WTC11 (cell line): ENCODE measurements around the gene ASB15. TPM values are rescaled to one million over a fixed set of nuclear protein-coding genes. Genes with fewer than 3 reads are reported as not detected.
A peak's percentile ranks its signal among the peaks of the same experiment; 100 is the strongest.

Source experiments
- ATAC-seq: fragments of 200-7000 bp; cut with Tn5 transposase; 2 replicates; pipeline ENCODE4 v1.10.0; 2021; ENCODE audit warnings: mild to moderate bottlenecking, moderate library complexity
- CTCF ChIA-PET: fragments of 300-600 bp; sonication (Branson Sonifier 250); formaldehyde crosslinking; loops from one replicate; lab custom pipeline; 2021; ENCODE audit warnings: antibody characterized with exemption; lab: Charles Lee
- POLR2A ChIA-PET: fragments of 350-600 bp; sonication (Branson Sonifier 250); formaldehyde crosslinking; loops from one replicate; lab custom pipeline; 2021; ENCODE audit warnings: antibody characterized with exemption; lab: Charles Lee
- DNase-seq: peaks from one replicate; pipeline ENCODE4 v3.0.0; 2021; ENCODE audit warnings: low spot score
- H3K27ac Mint-ChIP-seq: 2 replicates; pipeline ENCODE4 v1.8.0; 2021; ENCODE audit warnings: mixed read lengths
- H3K27me3 Mint-ChIP-seq: 2 replicates; pipeline ENCODE4 v1.8.0; 2021; ENCODE audit warnings: low read depth, mild to moderate bottlenecking, moderate library complexity, mixed read lengths
- H3K36me3 Mint-ChIP-seq: 2 replicates; pipeline ENCODE4 v1.8.0; 2021; ENCODE audit warnings: mixed read lengths
- H3K4me1 Mint-ChIP-seq: 2 replicates; pipeline ENCODE4 v1.8.0; 2022; ENCODE audit warnings: mixed read lengths
- H3K4me3 Mint-ChIP-seq: 2 replicates; pipeline ENCODE4 v1.8.0; 2021; ENCODE audit warnings: mild to moderate bottlenecking, moderate library complexity, mixed read lengths
- H3K9me3 Mint-ChIP-seq: 2 replicates; pipeline ENCODE4 v1.8.0; 2021; ENCODE audit warnings: mixed read lengths
- AFF4 ChIP-seq: sonication (generic); formaldehyde crosslinking; IDR thresholded peaks from 2 replicates; pipeline ENCODE4 v1.8.1; 2023; ENCODE audit warnings: mild to moderate bottlenecking, missing genetic modification reagents, borderline replicate concordance
- GABPB1 ChIP-seq: sonication (generic); formaldehyde crosslinking; IDR thresholded peaks from 2 replicates; pipeline ENCODE4 v1.8.1; 2023; ENCODE audit warnings: mild to moderate bottlenecking, missing genetic modification reagents
- GTF2I ChIP-seq: fragments of 250-450 bp; sonication (Bioruptor Pico); conservative IDR thresholded peaks from 2 replicates; pipeline ENCODE4 v1.4.0; 2021; ENCODE audit warnings: mild to moderate bottlenecking
- IRF2 ChIP-seq: sonication (generic); formaldehyde crosslinking; IDR thresholded peaks from 2 replicates; pipeline ENCODE4 v1.8.0; 2022; ENCODE audit warnings: low read depth, missing genetic modification reagents, borderline replicate concordance
- KAT7 ChIP-seq: sonication (generic); formaldehyde crosslinking; IDR thresholded peaks from 2 replicates; pipeline ENCODE4 v1.8.1; 2023; ENCODE audit warnings: missing genetic modification reagents, mild to moderate bottlenecking, borderline replicate concordance
- NFATC4 ChIP-seq: fragments of 250-450 bp; sonication (Bioruptor Pico); IDR thresholded peaks from 2 replicates; pipeline ENCODE4 v1.9.0; 2021; ENCODE audit warnings: mild to moderate bottlenecking
- RELA ChIP-seq: sonication (generic); formaldehyde crosslinking; IDR thresholded peaks from 2 replicates; pipeline ENCODE4 v1.8.1; 2022; ENCODE audit warnings: missing genetic modification reagents, mild to moderate bottlenecking, borderline replicate concordance
- ZBTB21 ChIP-seq: sonication (generic); formaldehyde crosslinking; IDR thresholded peaks from 2 replicates; pipeline ENCODE4 v1.8.1; 2023; ENCODE audit warnings: mild to moderate bottlenecking, missing genetic modification reagents, borderline replicate concordance
- ZNF138 ChIP-seq: sonication (generic); formaldehyde crosslinking; conservative IDR thresholded peaks from 2 replicates; pipeline ENCODE4 v1.8.1; 2022; ENCODE audit warnings: mild to moderate bottlenecking, moderate library complexity, missing genetic modification reagents
- ZNF263 ChIP-seq: sonication (generic); formaldehyde crosslinking; IDR thresholded peaks from 2 replicates; pipeline ENCODE4 v1.8.1; 2022; ENCODE audit warnings: low read depth, mild to moderate bottlenecking, moderate library complexity, missing genetic modification reagents
- ZNF396 ChIP-seq: fragments of 250-450 bp; sonication (Bioruptor Pico); IDR thresholded peaks from 2 replicates; pipeline ENCODE4 v1.8.0; 2021; ENCODE audit warnings: mild to moderate bottlenecking, moderate library complexity, borderline replicate concordance
- total RNA-seq: library from RNA; stranded (reverse); gene quantifications from 3 replicates; pipeline ENCODE4 v1.2.3, GENCODE V29; 2021
- TF ChIP-seq, protein P1 (sequence below): sonication (generic); formaldehyde crosslinking; IDR thresholded peaks from 2 replicates; pipeline ENCODE4 v1.8.0; 2022; ENCODE audit warnings: mild to moderate bottlenecking, missing genetic modification reagents
- TF ChIP-seq, protein P2 (sequence below): sonication (generic); formaldehyde crosslinking; IDR thresholded peaks from 2 replicates; pipeline ENCODE4 v1.8.0; 2023; ENCODE audit warnings: missing genetic modification reagents
- TF ChIP-seq, protein P3 (sequence below): fragments of 250-450 bp; sonication (Bioruptor Pico); IDR thresholded peaks from 2 replicates; pipeline ENCODE4 v2.1.2; 2022; ENCODE audit warnings: mild to moderate bottlenecking, moderate library complexity
- TF ChIP-seq, protein P4 (sequence below): sonication (generic); formaldehyde crosslinking; conservative IDR thresholded peaks from 2 replicates; pipeline ENCODE4 v1.8.1; 2023; ENCODE audit warnings: mild to moderate bottlenecking, low read depth, missing genetic modification reagents, moderate library complexity

ASB15 gene
- total RNA-seq, 1 experiment from 2014 or later = not detected

DNA sequence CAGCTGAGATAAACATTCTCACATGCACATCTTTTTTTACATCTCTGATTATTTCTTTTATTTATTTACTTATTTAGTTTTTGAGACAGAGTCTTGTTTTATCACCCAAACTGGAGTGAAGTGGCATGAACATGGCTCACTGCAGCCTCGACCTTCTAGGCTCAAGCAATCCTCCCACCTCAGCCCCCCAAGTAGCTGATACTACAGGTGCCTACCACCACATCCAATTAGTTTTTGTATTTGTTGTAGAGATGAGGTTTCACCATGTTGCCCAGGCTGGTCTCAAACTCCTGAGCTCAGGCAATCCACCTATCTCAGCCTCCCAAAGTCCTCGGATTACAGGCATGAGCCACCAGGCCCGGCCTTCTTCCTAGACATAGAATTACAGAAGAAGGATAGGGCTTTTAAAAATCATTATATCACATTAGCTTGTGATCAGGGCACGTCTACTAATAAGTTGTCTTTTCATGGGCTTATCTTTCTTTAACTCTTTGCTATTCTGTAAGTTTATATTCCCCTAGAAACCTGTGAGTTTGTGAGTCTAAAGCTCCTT lies 5.9 kb downstream of the ASB15 start (continued):
- no peak for TF ChIP-seq IRF2

DNA sequence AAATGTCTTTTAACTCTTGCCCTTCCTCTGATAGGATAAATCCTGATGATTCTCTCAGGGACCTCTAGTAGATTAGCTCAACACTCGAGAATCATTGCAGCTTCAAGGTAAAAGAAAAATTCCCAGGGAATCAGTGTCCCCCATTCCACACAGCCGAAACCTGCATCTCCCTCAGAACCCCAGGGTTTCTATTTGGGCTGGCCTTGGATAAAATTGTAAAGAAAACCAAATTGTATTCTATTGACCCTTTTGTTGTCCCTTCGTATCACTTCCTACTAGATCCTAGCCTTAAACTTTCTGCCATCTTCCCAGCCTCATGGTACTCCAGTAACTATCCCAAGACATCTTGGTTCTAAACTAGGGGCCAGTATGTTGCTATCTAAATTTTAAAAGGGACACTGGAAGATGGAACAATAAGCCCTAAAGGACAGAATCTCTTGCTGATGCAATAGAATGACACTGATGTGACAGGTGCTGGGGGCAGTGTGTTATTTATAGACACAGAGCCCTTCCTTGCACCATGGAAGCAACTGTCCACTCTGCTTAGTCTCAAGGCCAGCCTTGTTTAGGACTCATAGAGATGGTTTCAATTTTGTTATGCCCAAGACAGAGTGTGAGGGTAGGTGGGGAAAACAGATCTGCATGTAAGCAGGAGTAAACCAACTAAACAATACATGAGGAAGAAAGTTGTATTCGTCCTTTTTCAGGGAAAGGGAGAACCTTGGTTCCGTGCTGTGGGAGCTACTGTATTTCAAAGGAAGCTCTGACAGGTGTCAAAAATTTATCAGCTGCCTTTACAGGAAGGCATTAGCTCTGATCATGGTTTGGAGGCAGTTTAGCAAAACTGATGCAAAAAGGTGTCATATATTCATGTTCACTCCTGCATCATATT lies 7.6 kb downstream of the ASB15 start:
- no peaks in the 10 kb centered on the region for H3K27me3 Mint-ChIP-seq
- no peak for ATAC-seq
- H3K27ac Mint-ChIP-seq = no peak overlapping the region
- ChIA-PET CTCF (interaction anchor here (0.7 to 2.9 kb wide), 2 partner anchors 16 to 555 kb away, joined by 3 to 11 read pairs; no protein-coding TSS in a partner anchor), POLR2A (no interaction called here)
- H3K4me1 Mint-ChIP-seq = no peaks in the 10 kb centered on the region
- H3K4me3 Mint-ChIP-seq = no peak overlapping the region
- no peaks in the 10 kb centered on the region for H3K36me3 Mint-ChIP-seq
- DNase-seq = no peak
- peaks cover 3% of the 10 kb centered on the region; the same call in 1 of the 2 replicates for H3K9me3 Mint-ChIP-seq
- peak; percentile 85 for TF ChIP-seq GABPB1 (CRISPR knock-in tag)
- TF ChIP-seq ZNF396 (CRISPR knock-in tag) = no peak
- TF ChIP-seq, all 79 proteins: peak for 1

DNA sequence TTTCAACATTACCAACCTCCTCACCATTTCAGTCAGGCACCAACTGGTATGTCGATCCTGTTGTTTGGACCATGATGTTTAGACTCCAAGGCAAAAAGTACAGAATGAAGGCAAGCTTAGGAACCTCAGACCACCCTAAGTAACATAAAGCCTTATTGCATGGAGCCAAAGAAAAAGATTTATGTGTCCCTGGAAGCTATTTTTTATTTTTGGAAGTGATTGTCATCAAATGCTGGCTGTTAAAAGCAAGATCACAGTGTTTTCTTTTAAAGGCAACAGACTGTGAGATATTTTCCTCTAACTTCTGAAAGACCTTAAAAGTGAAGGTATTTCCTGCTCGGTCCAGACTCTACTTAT lies 8.2 kb downstream of the ASB15 start:
- POLR2A ChIA-PET = no interaction called here
- no peaks in the 10 kb centered on the region for H3K27me3 Mint-ChIP-seq
- no peak overlapping the region for H3K4me3 Mint-ChIP-seq
- TF ChIP-seq ZBTB21 (CRISPR knock-in tag) (no peak), ZNF138 (CRISPR knock-in tag) (no peak)
- TF ChIP-seq, protein P1, sequence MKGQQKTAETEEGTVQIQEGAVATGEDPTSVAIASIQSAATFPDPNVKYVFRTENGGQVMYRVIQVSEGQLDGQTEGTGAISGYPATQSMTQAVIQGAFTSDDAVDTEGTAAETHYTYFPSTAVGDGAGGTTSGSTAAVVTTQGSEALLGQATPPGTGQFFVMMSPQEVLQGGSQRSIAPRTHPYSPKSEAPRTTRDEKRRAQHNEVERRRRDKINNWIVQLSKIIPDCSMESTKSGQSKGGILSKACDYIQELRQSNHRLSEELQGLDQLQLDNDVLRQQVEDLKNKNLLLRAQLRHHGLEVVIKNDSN (CRISPR knock-in tag) = no peak
- TF ChIP-seq, all 79 proteins: peak for 0
- Mint-ChIP-seq H3K9me3 (peaks cover 3% of the 10 kb centered on the region; the same call in 1 of the 2 replicates), H3K27ac (no peak overlapping the region), H3K4me1 (no peaks in the 10 kb centered on the region), H3K36me3 (no peaks in the 10 kb centered on the region)
- CTCF ChIA-PET = interaction anchor here (1.0 to 2.9 kb wide), 2 partner anchors 15 to 307 kb away, joined by 3 to 11 read pairs; no protein-coding TSS in a partner anchor
- DNase-seq (no peak), ATAC-seq (no peak)

DNA sequence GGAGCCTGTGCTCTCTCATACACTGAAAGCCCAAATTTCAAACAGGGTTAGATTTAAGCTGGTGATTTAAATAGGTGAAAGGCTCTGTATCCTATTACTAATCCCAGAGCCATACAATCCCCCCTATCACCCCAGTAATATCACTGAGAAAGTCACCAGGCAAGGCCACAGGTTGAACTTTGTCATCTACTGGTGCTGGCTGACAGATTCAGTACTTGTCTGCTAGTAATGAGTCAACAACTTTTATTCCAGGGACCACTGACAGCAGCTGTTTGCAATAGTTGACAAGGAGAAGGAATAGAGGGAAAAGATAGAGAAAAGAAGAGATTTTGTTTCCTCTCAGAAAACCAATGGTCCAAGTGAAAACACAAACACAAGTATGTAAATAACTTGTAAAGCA lies 10.4 kb downstream of the ASB15 start:
- H3K27ac Mint-ChIP-seq = no peak overlapping the region
- peaks cover 3% of the 10 kb centered on the region; the same call in 1 of the 2 replicates for H3K9me3 Mint-ChIP-seq
- DNase-seq (no peak), ATAC-seq (no peak)
- H3K4me3 Mint-ChIP-seq = no peak overlapping the region
- peaks cover 5% of the 10 kb centered on the region; the same call in 1 of the 2 replicates for H3K4me1 Mint-ChIP-seq
- ChIA-PET CTCF (interaction anchor here (1.0 kb wide), 1 partner anchor 13 kb away, joined by 6 read pairs; no protein-coding TSS in a partner anchor), POLR2A (no interaction called here)
- no peaks in the 10 kb centered on the region for H3K36me3 Mint-ChIP-seq
- H3K27me3 Mint-ChIP-seq = no peaks in the 10 kb centered on the region
- TF ChIP-seq GTF2I (CRISPR knock-in tag) (no peak), NFATC4 (no peak), RELA (CRISPR knock-in tag) (no peak), ZNF263 (CRISPR knock-in tag) (no peak), AFF4 (no peak), KAT7 (CRISPR knock-in tag) (no peak)
- TF ChIP-seq, protein P2, sequence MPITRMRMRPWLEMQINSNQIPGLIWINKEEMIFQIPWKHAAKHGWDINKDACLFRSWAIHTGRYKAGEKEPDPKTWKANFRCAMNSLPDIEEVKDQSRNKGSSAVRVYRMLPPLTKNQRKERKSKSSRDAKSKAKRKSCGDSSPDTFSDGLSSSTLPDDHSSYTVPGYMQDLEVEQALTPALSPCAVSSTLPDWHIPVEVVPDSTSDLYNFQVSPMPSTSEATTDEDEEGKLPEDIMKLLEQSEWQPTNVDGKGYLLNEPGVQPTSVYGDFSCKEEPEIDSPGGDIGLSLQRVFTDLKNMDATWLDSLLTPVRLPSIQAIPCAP (CRISPR knock-in tag) = no peak
- TF ChIP-seq, protein P3, sequence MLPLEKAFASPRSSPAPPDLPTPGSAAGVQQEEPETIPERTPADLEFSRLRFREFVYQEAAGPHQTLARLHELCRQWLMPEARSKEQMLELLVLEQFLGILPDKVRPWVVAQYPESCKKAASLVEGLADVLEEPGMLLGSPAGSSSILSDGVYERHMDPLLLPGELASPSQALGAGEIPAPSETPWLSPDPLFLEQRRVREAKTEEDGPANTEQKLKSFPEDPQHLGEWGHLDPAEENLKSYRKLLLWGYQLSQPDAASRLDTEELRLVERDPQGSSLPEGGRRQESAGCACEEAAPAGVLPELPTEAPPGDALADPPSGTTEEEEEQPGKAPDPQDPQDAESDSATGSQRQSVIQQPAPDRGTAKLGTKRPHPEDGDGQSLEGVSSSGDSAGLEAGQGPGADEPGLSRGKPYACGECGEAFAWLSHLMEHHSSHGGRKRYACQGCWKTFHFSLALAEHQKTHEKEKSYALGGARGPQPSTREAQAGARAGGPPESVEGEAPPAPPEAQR (CRISPR knock-in tag) = no peak
- TF ChIP-seq, protein P4, sequence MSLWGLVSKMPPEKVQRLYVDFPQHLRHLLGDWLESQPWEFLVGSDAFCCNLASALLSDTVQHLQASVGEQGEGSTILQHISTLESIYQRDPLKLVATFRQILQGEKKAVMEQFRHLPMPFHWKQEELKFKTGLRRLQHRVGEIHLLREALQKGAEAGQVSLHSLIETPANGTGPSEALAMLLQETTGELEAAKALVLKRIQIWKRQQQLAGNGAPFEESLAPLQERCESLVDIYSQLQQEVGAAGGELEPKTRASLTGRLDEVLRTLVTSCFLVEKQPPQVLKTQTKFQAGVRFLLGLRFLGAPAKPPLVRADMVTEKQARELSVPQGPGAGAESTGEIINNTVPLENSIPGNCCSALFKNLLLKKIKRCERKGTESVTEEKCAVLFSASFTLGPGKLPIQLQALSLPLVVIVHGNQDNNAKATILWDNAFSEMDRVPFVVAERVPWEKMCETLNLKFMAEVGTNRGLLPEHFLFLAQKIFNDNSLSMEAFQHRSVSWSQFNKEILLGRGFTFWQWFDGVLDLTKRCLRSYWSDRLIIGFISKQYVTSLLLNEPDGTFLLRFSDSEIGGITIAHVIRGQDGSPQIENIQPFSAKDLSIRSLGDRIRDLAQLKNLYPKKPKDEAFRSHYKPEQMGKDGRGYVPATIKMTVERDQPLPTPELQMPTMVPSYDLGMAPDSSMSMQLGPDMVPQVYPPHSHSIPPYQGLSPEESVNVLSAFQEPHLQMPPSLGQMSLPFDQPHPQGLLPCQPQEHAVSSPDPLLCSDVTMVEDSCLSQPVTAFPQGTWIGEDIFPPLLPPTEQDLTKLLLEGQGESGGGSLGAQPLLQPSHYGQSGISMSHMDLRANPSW (CRISPR knock-in tag) = no peak
- TF ChIP-seq, protein P1 (CRISPR knock-in tag) = no peak
